Stimulated activated CD4-positive, alpha-beta T cell treated with anti-CD3 and anti-CD28 coated beads, TNF-alpha, amount 100 ng/mL, for 1 hour (primary cell): ENCODE measurements around the gene AMDHD2.
"Not testable (repeated sequence)": the region's sequence is repeated elsewhere in the genome, so short reads cannot be mapped to it uniquely, and the experiment has no call there.

ENCODE experiments used
- DNase-seq, 3 donors: peaks; one replicate each; pipeline ENCODE4 v3.0.0-alpha.2; 2020; ENCODE audit warnings: low read depth in 3 of 3, low spot score in 1 of 3

AMDHD2 gene, protein sequence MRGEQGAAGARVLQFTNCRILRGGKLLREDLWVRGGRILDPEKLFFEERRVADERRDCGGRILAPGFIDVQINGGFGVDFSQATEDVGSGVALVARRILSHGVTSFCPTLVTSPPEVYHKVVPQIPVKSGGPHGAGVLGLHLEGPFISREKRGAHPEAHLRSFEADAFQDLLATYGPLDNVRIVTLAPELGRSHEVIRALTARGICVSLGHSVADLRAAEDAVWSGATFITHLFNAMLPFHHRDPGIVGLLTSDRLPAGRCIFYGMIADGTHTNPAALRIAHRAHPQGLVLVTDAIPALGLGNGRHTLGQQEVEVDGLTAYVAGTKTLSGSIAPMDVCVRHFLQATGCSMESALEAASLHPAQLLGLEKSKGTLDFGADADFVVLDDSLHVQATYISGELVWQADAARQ

GRCh38 chr16:2520097-2520783, at the start of gene AMDHD2:
TSS of gene AMDHD2 (plus strand) at chr16:2520371. CDS start at chr16:2520459, 88 bp downstream.
- peak; percentile 72 to 80 (median 76) for DNase-seq

DNA sequence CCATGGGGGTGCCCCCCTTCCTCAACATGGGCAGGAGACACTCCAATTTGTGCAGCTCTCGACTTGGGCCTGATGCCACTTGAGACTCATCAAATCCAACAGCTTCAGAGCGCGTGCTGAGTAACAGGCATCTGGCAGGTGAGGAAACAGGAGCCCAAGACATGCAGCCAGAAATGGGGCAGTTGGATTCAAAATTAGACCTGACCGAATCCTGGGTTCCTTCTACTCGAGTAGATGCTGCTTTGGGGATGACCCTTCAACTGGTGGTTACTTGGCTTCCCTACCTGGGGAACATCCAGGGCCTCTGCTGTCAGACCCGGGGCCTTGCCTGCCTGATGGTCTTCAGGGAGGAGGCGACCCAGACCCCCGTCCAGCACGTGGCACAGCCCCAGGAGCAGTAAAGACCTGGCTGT, 49.6 kb upstream of the AMDHD2 start:
- no peak for DNase-seq

DNA sequence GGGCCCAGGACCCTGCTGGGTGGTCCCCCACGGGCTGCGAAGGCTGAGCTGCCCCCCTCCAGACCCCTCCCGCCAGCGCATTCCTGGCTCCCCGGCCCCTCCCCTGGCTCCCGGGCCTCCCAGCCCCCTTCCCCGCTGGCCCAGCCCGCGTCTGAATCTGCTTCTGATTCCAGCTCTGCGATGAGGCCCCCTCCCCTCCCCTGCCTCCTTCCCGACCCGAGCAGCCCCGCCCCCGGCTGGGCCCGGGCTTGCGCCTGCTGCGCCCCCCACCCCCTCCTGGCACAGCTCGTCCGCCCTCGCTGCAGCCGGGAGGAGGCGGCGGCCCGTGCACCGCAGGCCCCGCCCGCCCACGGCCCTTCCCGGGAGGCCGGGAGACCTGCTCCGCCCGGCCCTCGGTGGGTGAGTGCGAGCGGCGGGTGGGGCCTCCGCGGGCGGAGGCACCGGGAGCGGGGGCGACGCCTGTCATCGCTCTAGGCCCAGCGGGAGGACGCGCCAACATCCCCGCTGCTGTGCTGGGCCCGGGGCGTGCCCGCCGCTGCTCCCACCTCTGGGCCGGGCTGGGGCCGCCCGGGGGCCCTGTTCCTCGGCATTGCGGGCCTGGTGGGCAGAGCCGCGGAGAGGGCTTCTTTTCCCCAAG, 49.0 kb upstream of the AMDHD2 start, which contains the start of gene NTN3:
TSS of gene NTN3 (plus strand) at position 282 of the 637 bp plus-strand sequence. CDS start 405 bp downstream, outside the sequence.
- DNase-seq, result no peak

- no peak for DNase-seq
Observed at GRCh38 chr16:2471653-2472487, 48.3 kb upstream of the AMDHD2 start.

DNA sequence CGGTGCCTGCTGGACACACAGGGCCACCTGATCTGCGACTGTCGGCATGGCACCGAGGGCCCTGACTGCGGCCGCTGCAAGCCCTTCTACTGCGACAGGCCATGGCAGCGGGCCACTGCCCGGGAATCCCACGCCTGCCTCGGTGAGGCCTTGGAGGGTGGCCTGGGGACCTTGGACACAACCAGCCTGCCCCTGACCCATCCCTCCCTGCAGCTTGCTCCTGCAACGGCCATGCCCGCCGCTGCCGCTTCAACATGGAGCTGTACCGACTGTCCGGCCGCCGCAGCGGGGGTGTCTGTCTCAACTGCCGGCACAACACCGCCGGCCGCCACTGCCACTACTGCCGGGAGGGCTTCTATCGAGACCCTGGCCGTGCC, 47.7 kb upstream of the AMDHD2 start:
- no peak for DNase-seq

DNA sequence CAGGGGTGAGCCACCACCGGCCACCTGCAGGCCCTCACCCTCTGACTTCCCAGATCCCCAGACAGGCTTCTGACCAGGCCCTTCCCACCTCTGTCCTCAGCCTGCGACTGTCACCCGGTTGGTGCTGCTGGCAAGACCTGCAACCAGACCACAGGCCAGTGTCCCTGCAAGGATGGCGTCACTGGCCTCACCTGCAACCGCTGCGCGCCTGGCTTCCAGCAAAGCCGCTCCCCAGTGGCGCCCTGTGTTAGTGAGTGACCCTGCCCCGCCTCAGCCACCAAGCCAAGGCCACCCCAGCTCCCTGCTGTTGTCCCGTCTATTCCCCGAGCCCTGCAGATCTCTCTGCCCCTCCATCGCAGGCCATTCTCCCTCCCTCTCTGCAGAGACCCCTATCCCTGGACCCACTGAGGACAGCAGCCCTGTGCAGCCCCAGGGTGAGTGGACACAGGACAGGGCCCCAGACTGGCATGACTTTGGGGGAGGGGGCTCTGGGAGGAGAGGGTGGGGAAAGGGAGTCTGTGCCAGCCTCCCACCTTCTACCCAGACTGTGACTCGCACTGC, 47.2 kb upstream of the AMDHD2 start:
- no peak for DNase-seq

DNA sequence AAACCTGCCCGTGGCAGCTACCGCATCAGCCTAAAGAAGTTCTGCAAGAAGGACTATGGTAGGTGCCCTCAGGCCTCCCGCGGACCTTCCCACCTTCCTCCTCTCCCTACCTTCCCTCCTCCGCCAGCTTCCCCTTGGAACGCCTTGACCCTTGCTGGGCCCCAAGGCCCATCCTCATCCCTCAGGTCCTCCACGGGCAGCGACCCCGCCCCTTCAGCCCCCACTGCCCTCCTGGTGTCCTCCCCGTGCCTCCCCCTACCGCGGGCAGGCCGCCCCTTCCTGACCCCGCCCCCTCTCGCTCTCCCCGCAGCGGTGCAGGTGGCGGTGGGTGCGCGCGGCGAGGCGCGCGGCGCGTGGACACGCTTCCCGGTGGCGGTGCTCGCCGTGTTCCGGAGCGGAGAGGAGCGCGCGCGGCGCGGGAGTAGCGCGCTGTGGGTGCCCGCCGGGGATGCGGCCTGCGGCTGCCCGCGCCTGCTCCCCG, 46.7 kb upstream of the AMDHD2 start:
- no peak for DNase-seq

- peak; percentile 18 to 41 (median 36) for DNase-seq
Observed at GRCh38 chr16:2473999-2474876, 45.9 kb upstream of the AMDHD2 start.

GRCh38 chr16:2474877-2475412, 45.2 kb upstream of the AMDHD2 start, which contains the start of gene TBC1D24:
TSS of gene TBC1D24 (plus strand) at chr16:2475127. CDS start at chr16:2496149, 21,022 bp downstream.
- DNase-seq, result peak; percentile 18 to 75 (median 71)

- peak in 1 of 3 donors; percentile 40 for DNase-seq
Observed at GRCh38 chr16:2475413-2476344, 44.5 kb upstream of the AMDHD2 start.

GRCh38 chr16:2476345-2476720, 43.8 kb upstream of the AMDHD2 start:
- no peak for DNase-seq

- DNase-seq, result no peak
Observed at GRCh38 chr16:2476741-2477140, 43.4 kb upstream of the AMDHD2 start.

- no peak for DNase-seq
Observed at GRCh38 chr16:2477327-2477726, 42.8 kb upstream of the AMDHD2 start.

GRCh38 chr16:2478279-2478678, 41.9 kb upstream of the AMDHD2 start:
- no peak for DNase-seq

- not testable (repeated sequence) for DNase-seq
Observed at GRCh38 chr16:2479996-2480395, 40.2 kb upstream of the AMDHD2 start.

- no peak for DNase-seq
Observed at GRCh38 chr16:2480948-2481347, 39.2 kb upstream of the AMDHD2 start.

- DNase-seq, result no peak
Observed at GRCh38 chr16:2481676-2482075, 38.5 kb upstream of the AMDHD2 start.

DNA sequence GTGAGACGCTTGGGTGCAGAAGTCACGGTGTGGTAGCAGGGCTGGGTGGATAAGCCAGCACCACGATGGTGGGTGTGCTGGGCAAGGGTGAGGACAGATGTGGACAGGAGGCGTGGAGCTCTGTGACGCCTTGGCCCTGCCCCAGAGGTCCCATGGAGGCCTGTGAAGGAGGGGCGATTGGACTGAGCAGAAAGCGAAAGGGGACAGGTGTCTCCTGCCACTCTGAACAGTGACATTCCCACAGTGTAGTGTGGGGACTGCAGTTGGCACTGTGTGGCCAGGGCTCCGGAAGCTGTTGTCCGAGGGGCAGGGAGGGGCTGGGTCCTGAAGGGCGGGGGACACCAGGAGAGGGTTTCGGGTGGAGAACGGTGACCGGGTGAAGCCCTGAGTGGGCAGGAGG, 37.9 kb upstream of the AMDHD2 start:
- DNase-seq, result no peak
